IMR-90 (cell line): ENCODE measurements around the gene CDKN2B-AS1. TPM values are rescaled to one million over a fixed set of nuclear protein-coding genes. Genes with fewer than 3 reads are reported as not detected.

Experiments used
- ATAC-seq: fragments of 200-7000 bp; cut with Tn5 transposase; 2 replicates; pipeline ENCODE4 v1.9.1; 2020; ENCODE audit warnings: low read depth, mild to moderate bottlenecking, moderate library complexity
- BruUV-seq: library from RNA; stranded (reverse); fragments of 400-500 nt; replicated peaks from 2 replicates; lab custom pipeline; 2021; lab: Mats Ljungman, UMichigan
- CTCF ChIA-PET: fragments of 300-600 bp; formaldehyde crosslinking; extraction: SDS; loops from one replicate; lab custom pipeline; 2021; ENCODE audit warnings: antibody characterized with exemption; lab: Yijun Ruan, JAX
- POLR2A ChIA-PET: fragments of 300-600 bp; sonication (Branson Sonifier 250); formaldehyde crosslinking; loops from one replicate; lab custom pipeline; 2022; ENCODE audit warnings: antibody characterized with exemption; ENCODE audit not compliant: unreplicated experiment; lab: Charles Lee
- DNase-seq: peaks from one replicate; pipeline ENCODE4 v3.0.0; 2013
- H2AFZ ChIP-seq: replicated peaks from 2 replicates; pipeline ENCODE3; 2013; ENCODE audit warnings: low read length, mild to moderate bottlenecking; ENCODE audit not compliant: poor library complexity
- H2AK5ac ChIP-seq: 2 replicates; pipeline ENCODE4 v1.6.1; 2013; ENCODE audit warnings: low read depth, low read length, inconsistent platforms
- H2AK9ac ChIP-seq: replicated peaks from 2 replicates; pipeline ENCODE3; 2013; ENCODE audit warnings: mild to moderate bottlenecking, low read depth, low read length, moderate library complexity; ENCODE audit not compliant: poor library complexity
- H2BK120ac ChIP-seq: 2 replicates; pipeline ENCODE4 v1.6.1; 2013; ENCODE audit warnings: low read depth, low read length, inconsistent platforms
- H2BK15ac ChIP-seq: 3 replicates; pipeline ENCODE4 v1.6.1; 2013; ENCODE audit warnings: low read depth, low read length, inconsistent platforms
- H2BK20ac ChIP-seq: 2 replicates; pipeline ENCODE4 v1.6.1; 2013; ENCODE audit warnings: low read depth, mild to moderate bottlenecking, inconsistent platforms, low read length, moderate library complexity
- H2BK5ac ChIP-seq: 2 replicates; pipeline ENCODE4 v1.6.1; 2013; ENCODE audit warnings: mild to moderate bottlenecking, low read depth, low read length, inconsistent platforms; ENCODE audit not compliant: poor library complexity, severe bottlenecking
- H3K14ac ChIP-seq: replicated peaks from 2 replicates; pipeline ENCODE4 v1.6.1; 2013; ENCODE audit warnings: low read depth, low read length, inconsistent platforms
- H3K18ac ChIP-seq: 2 replicates; pipeline ENCODE4 v1.6.1; 2013; ENCODE audit warnings: low read depth, low read length, control low read depth
- H3K23ac ChIP-seq: 2 replicates; pipeline ENCODE4 v1.6.1; 2013; ENCODE audit warnings: low read depth, low read length, inconsistent platforms
- H3K27ac ChIP-seq: 2 replicates; pipeline ENCODE4 v1.5.1; 2013; ENCODE audit warnings: mild to moderate bottlenecking, control low read depth, low read length; ENCODE audit not compliant: insufficient read depth
- H3K27me3 ChIP-seq: 2 replicates; pipeline ENCODE4 v1.6.1; 2013; ENCODE audit warnings: low read length; ENCODE audit not compliant: control insufficient read depth, insufficient read depth
- H3K36me3 ChIP-seq: 2 replicates; pipeline ENCODE4 v1.6.1; 2013; ENCODE audit warnings: low read length, mixed read lengths; ENCODE audit not compliant: control insufficient read depth, insufficient read depth
- H3K4ac ChIP-seq: 2 replicates; pipeline ENCODE4 v1.6.1; 2013; ENCODE audit warnings: low read depth, low read length, inconsistent platforms
- H3K4me1 ChIP-seq: 2 replicates; pipeline ENCODE4 v1.6.1; 2013; ENCODE audit warnings: low read length, mixed read lengths; ENCODE audit not compliant: control insufficient read depth, insufficient read depth
- H3K4me2 ChIP-seq: 2 replicates; pipeline ENCODE4 v1.6.1; 2013; ENCODE audit warnings: low read depth, mild to moderate bottlenecking, control low read depth, low read length, moderate library complexity
- H3K4me3 ChIP-seq: 2 replicates; pipeline ENCODE4 v1.5.1; 2013; ENCODE audit warnings: low read depth, mild to moderate bottlenecking, control low read depth, low read length, moderate library complexity; ENCODE audit not compliant: insufficient read depth
- H3K56ac ChIP-seq: 2 replicates; pipeline ENCODE4 v1.6.1; 2013; ENCODE audit warnings: low read length, inconsistent platforms; ENCODE audit not compliant: insufficient read depth; ENCODE audit errors: extremely low read depth
- H3K79me1 ChIP-seq, 2 experiments: 2 replicates each; pipeline ENCODE4 v1.6.1; 2013; ENCODE audit warnings: low read length in 2 of 2, inconsistent platforms in 1 of 2, low read depth in 1 of 2
- H3K9ac ChIP-seq: 2 replicates; pipeline ENCODE4 v1.6.1; 2013; ENCODE audit warnings: low read depth, low read length, control low read depth
- H3K9me1 ChIP-seq: 2 replicates; pipeline ENCODE4 v1.6.1; 2013; ENCODE audit warnings: low read length, inconsistent platforms; ENCODE audit not compliant: insufficient read depth
- H3K9me3 ChIP-seq: 2 replicates; pipeline ENCODE4 v1.6.1; 2013; ENCODE audit warnings: low read length; ENCODE audit not compliant: control insufficient read depth, insufficient read depth
- H4K20me1 ChIP-seq: 2 replicates; pipeline ENCODE4 v1.6.1; 2013; ENCODE audit warnings: low read length, inconsistent platforms; ENCODE audit not compliant: insufficient read depth
- H4K5ac ChIP-seq: 2 replicates; pipeline ENCODE4 v1.6.1; 2013; ENCODE audit warnings: mild to moderate bottlenecking, low read depth, low read length, control low read depth
- H4K8ac ChIP-seq, 2 experiments: 2 replicates each; pipeline ENCODE4 v1.6.1; 2013; ENCODE audit warnings: low read depth in 2 of 2, low read length in 2 of 2, control low read depth in 1 of 2, inconsistent platforms in 1 of 2
- H4K91ac ChIP-seq: 2 replicates; pipeline ENCODE4 v1.6.1; 2013; ENCODE audit warnings: low read depth, low read length, inconsistent platforms; ENCODE audit not compliant: insufficient read depth
- CEBPB ChIP-seq: IDR thresholded peaks from 2 replicates; pipeline ENCODE4 v1.6.1; 2012; ENCODE audit warnings: low read depth, low read length, improper control_type of control experiment
- MAZ ChIP-seq: IDR thresholded peaks from 2 replicates; pipeline ENCODE4 v1.6.1; 2012; ENCODE audit warnings: low read depth, mild to moderate bottlenecking, low read length, improper control_type of control experiment, moderate library complexity, borderline replicate concordance
- MXI1 ChIP-seq: IDR thresholded peaks from 2 replicates; pipeline ENCODE4 v1.6.1; 2012; ENCODE audit warnings: low read depth, mild to moderate bottlenecking, low read length, moderate library complexity, borderline replicate concordance
- RFX5 ChIP-seq: IDR thresholded peaks from 2 replicates; pipeline ENCODE4 v1.8.0; 2012; ENCODE audit warnings: low read depth, mild to moderate bottlenecking, low read length, moderate library complexity
- WGBS, 2 experiments: methylation state at CpG; one replicate each; pipeline versions ENCODE4 v1.1.5 to v1.1.7; 2013; ENCODE audit warnings: missing lambda C conversion rate in 2 of 2; ENCODE audit not compliant: insufficient read length in 1 of 2; ENCODE audit errors: extremely low coverage in 2 of 2; 5-methylcytosine and 5-hydroxymethylcytosine counted together
- dilution Hi-C: fragments of 300-500 bp; cut with HindIII; formaldehyde crosslinking; loops from one replicate; pipeline ENCODE4 v1.14.3; 2018; ENCODE audit warnings: low sequenced_read_pairs; ENCODE audit not compliant: unreplicated experiment
- in situ Hi-C: fragments of 300-500 bp; cut with MboI; formaldehyde crosslinking; loops from 3 replicates; pipeline ENCODE4 v1.14.3; 2019; ENCODE audit warnings: low sequenced_read_pairs, inconsistent platforms, mixed read lengths
- intact Hi-C: fragments of 100-400 bp; cut with micrococcal nuclease; formaldehyde crosslinking; loops from 2 replicates; pipeline ENCODE4 v1.10.0; 2022
- polyA plus RNA-seq, 3 experiments: library from polyadenylated mRNA; depleted of rRNA; stranded (reverse); fragments of >200 nt; gene quantifications; 2 replicates each; pipeline ENCODE4 v1.2.3, GENCODE V29; 2012; ENCODE audit warnings: low replicate concordance in 1 of 3
- total RNA-seq: library from RNA; depleted of rRNA; stranded (reverse); fragments of >200 nt; gene quantifications from 2 replicates; pipeline ENCODE4 v1.2.3, GENCODE V29; 2012
- TF ChIP-seq, protein P1 (sequence below): conservative IDR thresholded peaks from 2 replicates; pipeline ENCODE4 v1.5.1; 2012; ENCODE audit warnings: mild to moderate bottlenecking, low read depth, low read length, improper control_type of control experiment

Gene CDKN2B-AS1
- total and polyA plus RNA-seq, 2 of the 4 experiments (the other 2 are of a cell fraction) = 1.0 to 1.1 TPM

DNA sequence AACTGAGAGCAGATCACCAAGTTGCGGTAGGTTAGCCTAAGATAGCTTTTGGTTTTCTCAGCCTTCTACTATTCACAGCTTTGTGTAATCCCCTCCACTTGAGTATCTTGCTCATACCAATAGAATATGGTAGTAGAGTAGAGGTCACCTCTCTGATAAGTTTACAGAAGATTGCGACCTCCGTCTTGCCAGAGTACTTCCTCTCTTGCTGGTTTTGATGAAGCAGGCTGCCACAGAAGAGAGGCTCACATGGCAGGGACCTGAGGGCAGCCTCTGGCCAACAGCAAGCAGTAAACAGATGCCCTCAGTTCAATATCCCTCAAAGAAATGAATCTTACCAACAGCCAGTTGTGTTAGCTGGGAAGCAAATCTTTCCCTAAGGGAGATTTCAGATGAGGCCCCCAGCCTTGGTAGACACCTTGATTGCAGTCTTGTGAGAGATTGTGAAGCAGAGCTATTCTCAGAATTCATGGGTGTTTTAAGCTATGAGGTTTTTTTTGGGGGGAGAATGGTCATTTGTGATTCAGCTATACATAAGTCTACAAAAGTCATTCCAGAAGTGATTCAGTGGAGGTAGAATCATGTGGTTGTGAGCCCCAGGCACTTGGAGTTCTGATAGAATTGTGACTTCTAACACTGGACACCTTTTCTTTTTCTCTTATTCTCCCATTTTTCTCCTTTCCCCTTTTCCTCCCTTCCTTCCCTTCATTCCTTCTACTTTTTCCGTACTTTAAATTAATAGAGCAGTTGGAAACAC lies 37.2 kb downstream of the CDKN2B-AS1 start:
- Histone ChIP-seq H3K36me3 (peaks cover 1% of the 10 kb centered on the region; the same call in 1 of the 2 replicates), H3K27me3 (no peaks in the 10 kb centered on the region), H4K5ac (no peak overlapping the region), H4K8ac (no peak overlapping the region), H3K79me1 (no peaks in the 10 kb centered on the region), H3K9ac (no peak overlapping the region), H2AK5ac (no peak overlapping the region), H2AFZ (no peak overlapping the region), H3K18ac (no peak overlapping the region), H2AK9ac (no peak overlapping the region), H3K4me2 (no peak overlapping the region), H4K91ac (no peak overlapping the region), H3K14ac (no peak overlapping the region), H3K4ac (no peak overlapping the region), H2BK15ac (0 out of 3 replicates have a peak overlapping the region, but pooled peaks have one; percentile 21), H3K9me3 (no peaks in the 10 kb centered on the region), H3K4me3 (no peak overlapping the region), H3K23ac (no peak overlapping the region), H2BK120ac (no peak overlapping the region), H3K27ac (no peak overlapping the region), H2BK5ac (no peak overlapping the region), H3K56ac (no peak overlapping the region), H2BK20ac (no peak overlapping the region; the same call in 1 of the 2 replicates), H3K4me1 (peaks cover 3% of the 10 kb centered on the region; the same call in 1 of the 2 replicates), H3K9me1 (peaks cover 2% of the 10 kb centered on the region), H4K20me1 (no peaks in the 10 kb centered on the region)
- in situ Hi-C loops (no loop called here), dilution Hi-C loops (no loop called here), intact Hi-C loops (no loop called here)
- ATAC-seq (no peak), DNase-seq (no peak)
- no TSS peak for BruUV-seq
- 63% methylated on average over 1 of the region's 4 CpGs; no CpG with 5 or more reads in 1 of the 2 experiments for WGBS, 2 experiments
- ChIA-PET POLR2A (no interaction called here), CTCF (no interaction called here)
- TF ChIP-seq MAZ (no peak), CEBPB (no peak), MXI1 (no peak), RFX5 (no peak)
- TF ChIP-seq, protein P1, sequence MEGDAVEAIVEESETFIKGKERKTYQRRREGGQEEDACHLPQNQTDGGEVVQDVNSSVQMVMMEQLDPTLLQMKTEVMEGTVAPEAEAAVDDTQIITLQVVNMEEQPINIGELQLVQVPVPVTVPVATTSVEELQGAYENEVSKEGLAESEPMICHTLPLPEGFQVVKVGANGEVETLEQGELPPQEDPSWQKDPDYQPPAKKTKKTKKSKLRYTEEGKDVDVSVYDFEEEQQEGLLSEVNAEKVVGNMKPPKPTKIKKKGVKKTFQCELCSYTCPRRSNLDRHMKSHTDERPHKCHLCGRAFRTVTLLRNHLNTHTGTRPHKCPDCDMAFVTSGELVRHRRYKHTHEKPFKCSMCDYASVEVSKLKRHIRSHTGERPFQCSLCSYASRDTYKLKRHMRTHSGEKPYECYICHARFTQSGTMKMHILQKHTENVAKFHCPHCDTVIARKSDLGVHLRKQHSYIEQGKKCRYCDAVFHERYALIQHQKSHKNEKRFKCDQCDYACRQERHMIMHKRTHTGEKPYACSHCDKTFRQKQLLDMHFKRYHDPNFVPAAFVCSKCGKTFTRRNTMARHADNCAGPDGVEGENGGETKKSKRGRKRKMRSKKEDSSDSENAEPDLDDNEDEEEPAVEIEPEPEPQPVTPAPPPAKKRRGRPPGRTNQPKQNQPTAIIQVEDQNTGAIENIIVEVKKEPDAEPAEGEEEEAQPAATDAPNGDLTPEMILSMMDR = no peak
